ENCODE data around the gene BACH2.

Gene BACH2

DNA sequence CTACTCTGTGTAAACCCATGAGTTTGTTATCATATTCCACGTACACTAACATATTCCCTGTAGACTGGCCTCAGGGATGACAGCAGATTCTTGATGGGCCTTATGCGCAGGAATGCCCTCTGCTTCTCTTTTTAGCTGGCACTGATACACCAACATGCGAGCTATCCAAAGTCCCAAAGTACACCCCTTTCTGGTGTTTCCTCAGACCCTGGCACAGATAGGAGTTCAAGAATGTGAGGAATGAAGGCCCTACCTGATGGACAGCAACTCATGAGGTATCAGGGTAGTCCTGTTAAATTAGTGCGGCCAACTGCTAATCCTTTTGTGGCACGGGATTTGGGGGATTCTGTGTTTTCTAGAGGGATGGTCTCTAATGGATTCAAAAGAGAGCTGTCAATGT lies 93.0 kb downstream of the BACH2 start:
- DNase-seq (ENCODE audit: low spot score), result no peak
- in situ Hi-C loops (cut with MboI; ENCODE audit: low pct_unique_long_range_greater_than_20kb, low sequenced_read_pairs, unreplicated experiment), result no loop called here

DNA sequence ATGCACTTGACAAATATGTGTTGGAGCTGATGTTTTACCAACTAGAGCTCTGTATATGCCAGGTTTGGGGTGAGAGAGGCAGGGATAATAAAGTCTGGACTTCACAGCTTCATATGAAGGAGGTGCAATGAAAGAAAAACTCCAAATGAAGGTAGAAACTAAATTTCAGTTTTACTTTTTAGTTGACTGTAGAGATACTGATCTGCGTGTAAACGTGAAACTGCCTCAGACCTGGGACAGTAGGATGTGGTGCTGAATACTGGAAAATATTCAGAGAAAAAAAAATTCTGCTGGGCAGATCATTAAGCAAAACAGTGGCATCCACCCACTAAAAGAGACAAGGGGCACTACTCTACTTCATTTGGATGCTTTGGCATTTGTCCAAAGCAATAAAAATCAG lies 94.5 kb downstream of the BACH2 start:
- no peak for DNase-seq (ENCODE audit: low spot score)
- in situ Hi-C loops (cut with MboI; ENCODE audit: low pct_unique_long_range_greater_than_20kb, low sequenced_read_pairs, unreplicated experiment), result no loop called here
- TF ChIP-seq, protein P1, sequence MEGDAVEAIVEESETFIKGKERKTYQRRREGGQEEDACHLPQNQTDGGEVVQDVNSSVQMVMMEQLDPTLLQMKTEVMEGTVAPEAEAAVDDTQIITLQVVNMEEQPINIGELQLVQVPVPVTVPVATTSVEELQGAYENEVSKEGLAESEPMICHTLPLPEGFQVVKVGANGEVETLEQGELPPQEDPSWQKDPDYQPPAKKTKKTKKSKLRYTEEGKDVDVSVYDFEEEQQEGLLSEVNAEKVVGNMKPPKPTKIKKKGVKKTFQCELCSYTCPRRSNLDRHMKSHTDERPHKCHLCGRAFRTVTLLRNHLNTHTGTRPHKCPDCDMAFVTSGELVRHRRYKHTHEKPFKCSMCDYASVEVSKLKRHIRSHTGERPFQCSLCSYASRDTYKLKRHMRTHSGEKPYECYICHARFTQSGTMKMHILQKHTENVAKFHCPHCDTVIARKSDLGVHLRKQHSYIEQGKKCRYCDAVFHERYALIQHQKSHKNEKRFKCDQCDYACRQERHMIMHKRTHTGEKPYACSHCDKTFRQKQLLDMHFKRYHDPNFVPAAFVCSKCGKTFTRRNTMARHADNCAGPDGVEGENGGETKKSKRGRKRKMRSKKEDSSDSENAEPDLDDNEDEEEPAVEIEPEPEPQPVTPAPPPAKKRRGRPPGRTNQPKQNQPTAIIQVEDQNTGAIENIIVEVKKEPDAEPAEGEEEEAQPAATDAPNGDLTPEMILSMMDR (IDR thresholded peaks at IDR 0.05; ENCODE audit: extremely low read depth, insufficient read depth, missing control alignments), result no peak

More for the DNA sequence above, 93.0 kb downstream of the BACH2 start:
- TF ChIP-seq, protein P1 (IDR thresholded peaks at IDR 0.05; ENCODE audit: extremely low read depth, insufficient read depth, missing control alignments), result no peak

DNA sequence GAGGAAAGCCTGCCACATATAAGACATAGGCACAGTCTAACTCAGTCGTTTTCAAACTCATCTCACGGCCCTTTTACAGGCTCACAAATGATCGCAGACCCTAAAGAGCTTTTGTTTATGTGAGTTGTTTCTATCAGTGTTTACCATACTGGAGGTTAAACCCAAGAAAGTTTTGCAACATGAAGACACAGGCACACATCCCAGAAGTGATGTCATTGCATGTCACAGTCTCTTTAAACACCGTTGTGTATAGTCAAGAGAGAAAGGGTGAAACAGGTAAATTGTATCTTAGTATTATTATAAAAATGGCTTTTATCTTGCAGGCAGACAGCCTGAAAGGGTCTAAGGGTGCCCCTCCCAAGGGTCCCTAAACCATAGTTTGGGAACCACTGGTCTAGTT lies 96.7 kb downstream of the BACH2 start:
- TF ChIP-seq, protein P1 (IDR thresholded peaks at IDR 0.05; ENCODE audit: extremely low read depth, insufficient read depth, missing control alignments), result no peak
- in situ Hi-C loops (cut with MboI; ENCODE audit: low pct_unique_long_range_greater_than_20kb, low sequenced_read_pairs, unreplicated experiment), result no loop called here
- DNase-seq (ENCODE audit: low spot score), result no peak

DNA sequence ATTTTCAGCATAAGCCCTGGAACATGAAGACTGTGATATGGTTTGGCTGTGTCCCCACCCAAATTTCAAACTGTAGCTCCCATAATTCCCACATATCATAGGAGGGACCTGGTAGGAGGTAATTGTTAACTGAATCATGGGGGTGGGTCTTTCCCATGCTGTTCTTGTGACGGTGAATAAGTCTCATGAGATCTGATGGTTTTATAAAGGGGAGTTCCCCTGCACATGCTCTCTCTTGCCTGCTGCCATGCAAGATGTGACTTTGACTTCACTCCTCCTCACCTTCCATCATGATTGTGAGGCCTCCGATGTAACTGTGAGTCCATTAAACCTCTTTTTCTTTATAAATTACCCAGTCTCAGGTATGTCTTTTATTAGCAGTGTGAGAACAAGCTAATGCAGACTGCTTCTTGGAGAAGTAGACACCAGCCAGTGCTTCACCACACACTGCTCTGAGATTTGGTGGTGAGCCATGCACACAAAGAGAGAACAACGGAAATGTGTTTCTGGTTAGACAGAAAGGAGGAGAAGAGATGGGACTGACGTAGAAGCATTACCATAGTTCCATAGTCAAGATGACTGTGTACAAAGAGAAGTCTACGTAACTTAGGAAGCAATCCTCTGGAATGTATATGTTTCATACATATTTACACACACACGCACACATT lies 97.8 kb downstream of the BACH2 start:
- no peak for DNase-seq (ENCODE audit: low spot score)
- TF ChIP-seq, protein P1 (IDR thresholded peaks at IDR 0.05; ENCODE audit: extremely low read depth, insufficient read depth, missing control alignments), result no peak
- in situ Hi-C loops (cut with MboI; ENCODE audit: low pct_unique_long_range_greater_than_20kb, low sequenced_read_pairs, unreplicated experiment), result no loop called here

DNA sequence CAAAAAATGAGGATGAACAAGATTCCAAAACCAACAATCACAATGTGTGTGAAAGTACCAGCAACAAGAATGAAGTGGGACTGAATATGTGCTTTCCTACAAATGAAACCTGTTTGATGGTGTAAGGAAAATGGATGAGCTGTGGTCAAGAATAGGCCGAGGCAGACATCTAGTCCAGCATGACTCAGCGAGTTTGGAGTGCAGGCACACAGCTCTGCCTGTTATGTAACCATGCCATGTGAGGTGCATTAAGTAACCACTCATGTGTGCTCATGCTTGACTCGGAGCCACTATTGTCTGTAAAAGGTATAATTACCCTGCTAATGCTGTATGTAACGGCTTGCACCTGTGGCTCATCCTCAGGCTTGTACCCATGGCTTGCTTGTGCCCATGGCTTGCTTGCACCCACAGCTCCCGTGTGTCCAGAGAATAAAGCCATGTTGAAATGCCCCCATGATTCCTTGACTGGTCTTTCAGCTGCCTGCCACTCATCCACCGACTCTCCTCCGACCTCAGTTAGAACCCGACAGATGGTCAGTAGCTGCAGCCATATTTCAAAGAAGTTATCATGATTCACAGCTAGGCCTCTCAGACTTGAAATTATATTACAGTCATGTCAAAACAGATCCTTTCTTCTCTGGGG lies 98.7 kb downstream of the BACH2 start:
- DNase-seq (ENCODE audit: low spot score), result no peak
- TF ChIP-seq, protein P1 (IDR thresholded peaks at IDR 0.05; ENCODE audit: extremely low read depth, insufficient read depth, missing control alignments), result no peak
- in situ Hi-C loops (cut with MboI; ENCODE audit: low pct_unique_long_range_greater_than_20kb, low sequenced_read_pairs, unreplicated experiment), result no loop called here

DNA sequence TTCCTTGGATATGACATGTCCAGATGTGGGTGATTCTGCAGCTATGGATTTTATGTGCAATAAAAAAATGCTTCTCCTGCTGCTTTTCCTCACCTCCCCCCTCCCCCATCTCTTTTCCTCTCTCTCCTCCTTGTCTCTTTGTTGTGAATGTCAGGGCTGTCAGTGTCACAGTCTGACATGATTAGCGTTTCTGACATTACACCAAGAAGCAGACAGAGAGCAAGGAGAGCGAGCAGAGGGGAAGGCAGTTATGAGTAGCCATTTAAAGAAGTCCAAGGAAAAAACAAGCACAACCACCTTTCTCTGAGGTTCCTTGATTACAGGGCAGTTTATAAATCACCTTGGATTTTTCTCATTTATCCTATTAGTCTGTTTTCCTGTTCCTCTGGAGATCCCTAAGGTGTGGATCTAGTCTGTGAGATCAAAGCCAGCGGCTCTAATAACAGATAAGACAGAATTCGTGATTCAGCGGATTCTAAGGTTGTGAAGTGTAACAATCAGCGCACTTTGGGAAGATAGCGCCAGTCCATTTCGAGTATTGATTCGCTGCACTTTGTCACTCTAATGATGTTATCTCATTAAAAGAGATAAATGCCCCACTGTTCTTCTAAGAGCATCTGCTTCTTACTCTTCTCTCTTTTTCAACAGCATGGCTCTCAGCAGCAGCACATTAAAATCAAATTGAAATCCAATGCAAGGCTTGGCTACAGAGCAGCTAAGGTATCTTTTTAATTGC lies 101.4 kb downstream of the BACH2 start:
- in situ Hi-C loops (cut with MboI; ENCODE audit: low pct_unique_long_range_greater_than_20kb, low sequenced_read_pairs, unreplicated experiment), result no loop called here
- no peak for DNase-seq (ENCODE audit: low spot score)
- TF ChIP-seq, protein P1 (IDR thresholded peaks at IDR 0.05; ENCODE audit: extremely low read depth, insufficient read depth, missing control alignments), result no peak

Measured in GM13977 (cell line).